Sciatic nerve (tissue), 2 donors: ENCODE results near the gene PDZD7. TPM values are rescaled to one million over a fixed set of nuclear protein-coding genes. Genes with fewer than 3 reads are reported as not detected.

ENCODE experiments used
- ATAC-seq: fragments of 200-7000 bp; cut with Tn5 transposase; one replicate; pipeline ENCODE4 v1.9.1; 2020; ENCODE audit warnings: mild to moderate bottlenecking, moderate library complexity
- DNase-seq: peaks from one replicate; pipeline ENCODE4 v3.0.0-alpha.2; 2020; ENCODE audit warnings: low spot score
- intact Hi-C: fragments of 100-400 bp; cut with DNase I; formaldehyde crosslinking; loops from one replicate; pipeline ENCODE4 v1.14.2; 2022
- total RNA-seq: library from RNA; stranded (reverse); fragmentation: NEBNext Ultra II Directional; extraction: Animal tissue kit (Norgen Biotek cat#: 25700); gene quantifications from one replicate; pipeline ENCODE4 v1.2.1, GENCODE V29; 2021
- donor health status: DM: no; HTN: no; CAD: no.
- donor health status: DM: no; HTN: no; CAD: no.

The PDZD7 gene
- total RNA-seq, 1 donor from 2014 or later: 3.8 TPM

DNA sequence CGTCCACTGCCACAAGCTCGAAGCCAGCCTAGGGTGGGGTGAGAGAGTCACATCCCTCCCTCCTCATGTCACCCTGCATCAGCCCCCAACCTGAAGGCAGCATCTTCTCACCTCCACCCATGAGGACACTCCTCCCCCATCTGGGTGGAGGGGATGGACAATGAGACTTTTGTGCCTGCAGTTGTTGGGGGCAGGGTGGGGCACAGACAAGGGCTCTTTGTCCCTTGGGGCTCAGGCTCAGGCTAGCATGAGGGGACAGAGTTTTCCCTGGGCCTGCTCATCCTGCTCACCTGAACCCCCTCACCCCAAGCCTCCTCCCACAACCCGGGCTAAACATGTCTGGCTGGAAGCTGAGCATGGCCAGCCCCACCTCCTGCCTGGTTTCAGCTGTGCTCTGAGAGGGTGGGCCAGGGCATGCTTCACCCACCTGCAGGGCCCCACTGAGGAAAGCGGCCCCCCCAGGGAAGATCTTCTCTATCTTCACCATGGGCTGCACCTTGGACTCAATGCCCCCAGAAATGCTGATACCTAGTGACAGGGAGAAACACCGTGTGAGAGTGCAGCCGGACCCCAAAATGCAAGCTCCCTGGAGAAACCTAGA is 22.0 kb downstream of the PDZD7 start:
- no peak for DNase-seq
- intact Hi-C loops: no loop called here
- no peak for ATAC-seq

DNA sequence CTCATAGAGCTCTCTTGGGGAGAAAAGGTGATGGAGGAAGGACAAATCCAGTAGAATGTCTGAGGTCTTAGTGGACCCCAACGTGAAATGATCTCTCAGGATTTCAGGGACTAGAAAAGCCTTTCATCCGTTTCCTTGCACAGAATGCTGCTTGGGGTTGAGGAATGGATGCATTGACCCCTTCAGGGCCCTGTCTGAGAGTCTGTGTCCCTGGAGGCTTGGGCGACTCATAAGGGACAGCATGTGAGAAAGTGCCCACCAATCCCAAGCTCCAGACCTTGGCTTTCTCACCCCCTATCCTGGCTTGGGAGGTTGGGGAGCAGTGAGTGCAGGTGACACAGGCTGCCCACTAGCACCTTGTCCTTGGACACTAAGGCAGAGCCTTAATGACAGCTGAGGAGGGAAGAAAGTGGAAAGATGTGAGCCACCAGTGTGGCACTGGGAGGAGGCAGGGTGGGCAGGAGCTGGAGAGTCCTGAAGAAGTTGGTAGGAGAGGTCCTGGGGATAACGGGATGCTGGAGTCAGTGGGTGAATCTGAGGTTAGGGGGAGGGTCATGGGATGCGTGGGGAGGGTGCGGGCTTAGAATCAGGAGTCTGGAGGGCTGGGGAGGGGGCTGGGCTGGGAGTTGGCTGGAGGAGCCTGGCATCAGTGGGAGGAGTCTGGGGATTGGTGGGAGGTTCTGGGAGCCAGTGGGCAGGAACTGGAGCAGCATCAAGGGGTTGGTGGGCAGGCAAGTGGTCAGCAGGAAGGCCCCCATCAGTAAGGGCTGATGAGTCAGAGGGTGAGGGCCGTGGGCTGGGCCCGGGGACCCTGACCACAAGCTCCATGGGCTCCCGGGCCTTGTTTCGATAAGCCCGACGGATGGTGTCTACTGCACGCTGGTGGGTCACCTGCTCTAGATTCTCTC is 22.8 kb downstream of the PDZD7 start:
- DNase-seq (no peak), ATAC-seq (no peak)
- intact Hi-C loops: no loop called here

DNA sequence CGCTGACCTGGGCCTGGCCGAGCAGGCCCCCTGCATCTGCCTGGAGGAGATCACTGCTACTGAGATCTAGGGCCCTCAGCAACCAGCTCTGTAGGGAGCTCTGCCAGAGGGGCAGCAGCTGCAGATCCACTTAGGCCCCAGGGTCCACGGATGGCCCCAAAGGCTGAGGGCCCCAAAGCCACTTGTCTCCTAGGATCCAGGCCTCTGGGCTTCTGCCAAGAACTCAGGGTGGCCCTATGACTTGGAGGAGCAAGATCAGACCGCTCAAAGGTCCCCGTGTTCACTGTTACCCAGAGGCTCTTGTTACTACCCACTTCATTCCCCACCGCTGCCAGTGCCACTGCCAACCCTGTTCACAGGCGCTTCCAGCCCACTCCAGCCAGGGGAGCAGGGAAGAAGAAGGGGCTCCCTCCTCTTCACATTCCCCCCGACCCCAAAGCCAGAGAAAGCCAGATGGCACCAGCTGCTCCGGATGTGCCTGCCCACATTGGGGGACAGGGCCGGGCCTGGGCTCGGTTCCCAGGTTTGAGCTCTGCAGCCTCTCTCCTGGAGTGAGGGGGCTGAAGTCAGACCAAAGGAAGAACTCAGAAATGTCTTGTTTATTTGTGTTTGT is 23.7 kb downstream of the PDZD7 start:
- peak; percentile 33 for ATAC-seq
- intact Hi-C loops: no loop called here

DNA sequence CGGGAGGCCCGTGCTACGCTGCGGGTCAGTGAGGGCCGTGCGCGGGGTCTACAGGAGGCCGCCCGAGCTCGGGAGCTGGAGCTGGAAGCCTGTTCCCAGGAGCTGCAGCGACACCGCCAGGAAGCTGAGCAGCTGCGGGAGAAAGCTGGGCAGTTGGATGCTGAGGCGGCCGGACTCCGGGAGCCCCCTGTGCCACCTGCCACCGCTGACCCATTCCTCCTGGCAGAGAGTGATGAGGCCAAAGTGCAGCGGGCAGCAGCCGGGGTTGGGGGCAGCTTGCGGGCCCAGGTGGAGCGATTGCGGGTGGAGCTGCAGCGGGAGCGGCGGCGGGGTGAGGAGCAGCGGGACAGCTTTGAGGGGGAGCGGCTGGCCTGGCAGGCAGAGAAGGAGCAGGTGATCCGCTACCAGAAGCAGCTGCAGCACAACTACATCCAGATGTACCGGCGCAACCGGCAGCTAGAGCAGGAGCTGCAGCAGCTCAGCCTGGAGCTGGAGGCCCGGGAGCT is 24.3 kb downstream of the PDZD7 start:
- intact Hi-C loops: no loop called here
- DNase-seq (no peak), ATAC-seq (peak; percentile 47)

More for the DNA sequence above, 23.7 kb downstream of the PDZD7 start:
- no peak for DNase-seq

DNA sequence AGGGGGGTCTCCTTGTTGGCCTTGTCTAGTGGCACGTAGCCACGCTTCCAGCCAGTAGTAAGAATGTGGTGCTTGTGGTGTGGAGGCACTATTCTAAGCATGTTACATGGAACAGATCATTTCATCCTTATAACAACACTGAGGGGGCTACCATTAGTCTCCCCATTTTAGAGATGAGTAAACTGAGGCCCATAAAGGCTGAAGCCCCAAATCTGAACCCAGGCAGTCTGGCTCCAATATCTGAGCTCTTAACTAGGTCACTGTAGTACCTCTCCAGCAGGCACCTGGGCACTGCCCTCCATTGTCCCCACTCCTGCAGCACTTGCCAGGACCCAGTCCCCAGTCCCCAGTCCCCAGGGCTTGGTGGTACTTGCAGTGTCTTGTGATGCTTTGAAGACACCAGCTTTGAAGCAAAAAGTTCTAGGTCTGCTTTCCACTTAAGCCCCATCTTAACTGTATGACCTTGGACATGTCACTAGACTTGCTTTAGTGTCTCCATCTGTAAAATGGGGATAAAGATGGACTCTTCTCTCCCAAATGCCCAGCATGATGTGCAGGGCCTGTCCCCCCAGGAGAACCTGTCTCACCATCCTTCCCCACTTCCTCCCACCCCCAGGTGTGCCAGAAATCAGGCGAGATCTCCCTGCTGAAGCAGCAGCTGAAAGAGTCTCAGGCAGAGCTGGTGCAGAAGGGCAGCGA is 24.9 kb downstream of the PDZD7 start:
- DNase-seq: no peak
- intact Hi-C loops: no loop called here
- ATAC-seq: no peak

DNA sequence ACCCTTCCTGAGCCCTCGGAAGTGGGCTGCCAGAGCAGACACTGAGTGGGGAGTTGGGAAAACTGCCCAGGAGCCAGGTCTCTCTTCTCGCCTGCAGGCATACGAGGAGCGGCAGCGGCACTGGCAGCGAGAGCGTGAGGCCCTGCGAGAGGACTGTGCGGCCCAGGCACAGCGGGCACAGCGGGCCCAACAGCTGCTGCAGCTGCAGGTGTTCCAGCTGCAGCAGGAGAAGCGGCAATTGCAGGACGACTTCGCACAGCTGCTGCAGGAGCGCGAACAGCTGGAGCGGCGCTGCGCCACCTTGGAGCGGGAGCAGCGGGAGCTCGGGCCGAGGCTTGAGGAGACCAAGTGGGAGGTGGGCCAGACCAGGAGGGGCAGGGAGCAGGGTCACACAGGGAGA is 25.6 kb downstream of the PDZD7 start:
- intact Hi-C loops: no loop called here
- DNase-seq: no peak
- ATAC-seq: no peak

DNA sequence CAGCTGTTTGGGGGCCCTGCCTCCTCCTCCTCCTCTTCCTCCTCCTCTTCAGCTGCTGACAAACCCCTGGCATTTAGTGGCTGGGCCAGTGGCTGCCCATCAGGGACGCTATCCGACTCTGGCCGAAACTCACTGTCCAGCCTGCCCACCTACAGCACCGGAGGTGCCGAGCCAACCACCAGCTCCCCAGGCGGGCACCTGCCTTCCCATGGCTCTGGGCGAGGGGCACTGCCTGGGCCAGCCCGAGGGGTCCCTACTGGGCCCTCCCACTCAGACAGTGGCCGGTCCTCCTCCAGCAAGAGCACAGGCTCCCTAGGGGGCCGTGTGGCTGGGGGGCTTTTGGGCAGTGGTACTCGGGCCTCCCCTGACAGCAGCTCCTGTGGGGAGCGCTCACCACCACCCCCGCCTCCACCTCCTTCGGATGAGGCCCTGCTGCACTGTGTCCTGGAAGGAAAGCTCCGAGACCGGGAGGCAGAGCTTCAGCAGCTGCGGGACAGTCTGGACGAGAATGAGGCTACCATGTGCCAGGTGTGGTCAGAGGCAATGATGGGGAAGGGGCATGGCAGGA is 27.2 kb downstream of the PDZD7 start:
- intact Hi-C loops: no loop called here
- ATAC-seq: no peak
- DNase-seq: no peak

DNA sequence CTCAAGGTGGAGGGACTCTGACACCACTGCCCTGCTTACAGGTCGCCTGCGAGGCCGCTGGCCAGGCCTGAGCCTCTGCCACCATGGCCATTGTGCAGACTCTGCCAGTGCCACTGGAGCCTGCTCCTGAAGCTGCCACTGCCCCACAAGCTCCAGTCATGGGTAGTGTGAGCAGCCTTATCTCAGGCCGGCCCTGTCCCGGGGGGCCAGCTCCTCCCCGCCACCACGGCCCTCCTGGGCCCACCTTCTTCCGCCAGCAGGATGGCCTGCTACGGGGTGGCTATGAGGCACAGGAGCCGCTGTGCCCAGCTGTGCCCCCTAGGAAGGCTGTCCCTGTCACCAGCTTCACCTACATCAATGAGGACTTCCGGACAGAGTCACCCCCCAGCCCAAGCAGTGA is 28.5 kb downstream of the PDZD7 start:
- intact Hi-C loops: no loop called here
- DNase-seq (no peak), ATAC-seq (no peak)

DNA sequence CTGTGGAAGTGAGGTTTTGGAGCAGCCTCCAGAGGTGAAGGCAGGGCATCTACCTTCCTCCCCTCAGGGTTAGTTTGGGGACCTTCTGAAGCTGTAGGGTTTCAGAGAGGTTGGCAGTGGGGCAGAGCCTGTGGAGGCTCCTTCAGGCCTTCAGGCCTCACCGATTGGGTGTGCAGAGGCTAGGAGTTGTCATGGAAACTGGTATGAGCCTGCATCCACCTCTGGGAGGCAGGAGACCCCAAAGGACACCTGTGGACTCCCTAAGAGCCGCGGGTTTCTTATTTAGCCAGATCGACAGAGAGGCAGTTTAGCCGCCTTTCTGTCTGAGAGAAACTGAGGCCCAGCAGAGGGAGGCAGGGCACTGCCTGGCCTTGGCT is 29.3 kb downstream of the PDZD7 start:
- DNase-seq (no peak), ATAC-seq (no peak)
- intact Hi-C loops: no loop called here

DNA sequence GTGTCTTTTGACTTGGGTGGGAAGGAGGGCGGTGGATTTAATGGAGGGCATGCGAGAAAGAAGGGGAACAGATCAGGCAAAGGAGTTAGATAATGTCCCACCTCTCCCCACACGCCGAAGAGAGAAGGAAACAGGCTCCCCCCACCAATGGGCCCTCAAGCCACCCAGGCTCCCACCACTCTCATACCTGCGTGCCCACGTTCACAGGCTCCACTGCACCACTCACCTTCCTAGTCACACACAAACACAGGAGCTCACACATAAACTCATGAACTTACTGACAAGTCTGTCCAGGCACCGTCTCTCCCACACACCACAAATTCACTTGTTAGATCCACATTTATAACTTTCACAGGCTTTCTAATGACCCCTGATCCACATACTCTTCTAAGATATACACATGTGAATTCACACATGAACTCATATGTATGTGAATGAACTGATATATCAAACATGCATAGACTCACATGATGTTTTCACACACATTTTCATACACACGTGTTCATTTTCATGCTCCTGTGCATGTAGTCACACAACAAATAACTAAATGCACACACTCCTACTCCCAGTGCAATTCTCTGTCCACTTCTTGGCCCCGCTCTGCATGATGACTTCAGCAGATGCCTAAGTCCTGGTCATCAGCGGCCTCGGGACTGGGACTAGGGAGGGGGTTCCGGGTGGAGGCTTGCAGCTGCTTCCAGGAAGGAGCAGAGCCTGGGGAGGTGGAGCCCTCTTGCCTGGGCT is 29.8 kb downstream of the PDZD7 start:
- ATAC-seq (peak; percentile 67), DNase-seq (peak; percentile 94)
- intact Hi-C loops: no loop called here

DNA sequence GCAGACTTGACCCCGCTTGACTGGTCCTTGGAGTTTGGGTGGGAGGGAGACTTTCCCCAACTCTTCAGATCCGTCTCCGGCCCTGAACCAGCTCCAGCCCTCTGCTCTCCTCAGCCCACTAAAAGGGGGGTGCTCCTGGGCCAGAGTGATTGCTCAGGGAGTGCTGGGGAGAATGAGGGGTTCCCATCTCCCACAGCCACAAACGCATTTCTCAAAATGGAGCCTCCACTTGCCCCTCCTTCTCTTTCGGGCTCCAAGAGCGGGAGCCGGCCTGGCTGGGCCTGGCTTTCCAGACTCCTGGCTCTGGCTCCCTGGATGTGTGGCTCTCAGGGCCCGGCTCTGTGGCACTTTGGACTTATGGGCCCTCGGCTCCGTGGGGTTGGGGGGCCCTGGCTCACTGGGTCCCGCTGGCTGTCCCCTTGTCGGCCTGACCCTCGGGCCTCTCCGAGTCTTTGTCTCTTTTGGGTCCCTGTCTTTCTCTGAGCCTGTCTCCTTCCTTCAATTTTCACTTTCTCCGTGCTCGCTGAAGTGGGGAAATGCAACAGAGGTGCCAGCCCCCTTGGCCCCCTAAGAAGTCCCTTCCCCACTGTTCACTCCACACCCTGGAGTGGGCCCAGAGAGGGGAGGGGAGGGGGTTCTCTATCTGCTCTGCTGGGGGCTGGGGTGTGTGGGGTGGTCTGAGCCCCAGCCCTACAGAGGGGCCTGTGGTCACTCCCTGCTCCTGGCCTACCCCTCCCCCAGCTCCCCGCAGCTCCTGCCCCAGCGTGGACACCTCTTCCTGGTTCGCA is 30.6 kb downstream of the PDZD7 start:
- ATAC-seq (no peak), DNase-seq (no peak)
- intact Hi-C loops: no loop called here

DNA sequence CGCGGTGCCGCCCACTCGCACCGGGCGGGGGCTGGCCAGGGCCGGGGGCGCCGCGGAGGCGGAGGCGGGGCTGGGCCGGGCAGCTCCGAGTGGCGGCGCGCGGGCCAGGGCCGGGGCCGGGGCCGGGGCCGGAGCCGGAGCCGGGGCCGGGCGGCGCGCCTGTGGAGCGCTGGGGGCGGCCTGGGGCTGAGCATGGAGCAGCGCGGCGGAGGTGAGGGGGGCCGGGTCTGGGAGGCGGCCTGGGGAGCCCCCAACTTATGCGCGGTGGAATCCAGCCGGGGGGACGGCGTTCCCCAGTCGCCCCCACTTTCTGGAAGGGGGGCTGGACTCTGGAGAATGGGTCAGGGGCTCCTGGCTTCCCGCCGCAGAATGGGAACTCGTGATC is 31.2 kb downstream of the PDZD7 start, which contains the start of gene LZTS2:
LZTS2 (plus strand) TSS at position 67 of the 385 bp plus-strand sequence. CDS start 2,731 bp downstream, outside the sequence.
- intact Hi-C loops: no loop called here
- DNase-seq: peak; percentile 73
- no peak for ATAC-seq

DNA sequence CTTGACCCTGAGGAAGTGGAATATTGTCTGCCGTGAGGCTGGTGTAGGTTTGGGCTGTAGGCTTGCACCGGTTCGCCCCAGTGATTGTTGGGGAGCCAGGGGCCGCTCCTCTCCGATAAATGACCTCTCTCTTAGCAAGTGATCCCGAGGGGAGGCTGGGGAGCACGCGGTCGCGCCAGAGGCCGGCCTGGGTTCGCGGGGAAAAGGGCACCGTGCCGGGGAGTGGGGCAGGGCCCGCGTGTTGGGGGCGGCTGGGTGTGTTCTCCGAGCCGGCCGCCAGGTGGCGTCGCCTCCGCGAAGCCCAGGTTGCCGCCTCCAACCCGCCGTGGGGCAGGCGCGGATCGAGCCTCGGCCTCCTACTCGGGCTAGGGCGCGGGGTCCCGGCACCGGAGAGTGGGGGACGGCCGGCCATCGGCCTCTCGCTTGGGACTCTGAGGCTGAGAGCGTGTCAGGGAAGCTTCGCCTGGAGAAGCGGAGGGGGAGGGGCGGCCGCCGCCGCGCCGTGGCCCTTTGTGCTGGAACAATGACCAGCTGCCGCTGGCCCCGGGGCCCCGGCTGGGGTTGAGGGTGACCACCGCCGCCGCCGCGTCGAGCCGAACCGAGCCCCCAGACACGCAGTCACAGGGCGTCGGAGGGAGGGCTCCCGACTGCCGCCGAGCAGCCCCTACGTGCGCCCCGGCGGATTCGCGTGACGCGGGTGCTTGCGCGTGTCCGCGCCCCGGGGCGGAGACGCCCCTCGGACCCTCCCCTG is 31.8 kb downstream of the PDZD7 start:
- peak; percentile 91 for DNase-seq

DNA sequence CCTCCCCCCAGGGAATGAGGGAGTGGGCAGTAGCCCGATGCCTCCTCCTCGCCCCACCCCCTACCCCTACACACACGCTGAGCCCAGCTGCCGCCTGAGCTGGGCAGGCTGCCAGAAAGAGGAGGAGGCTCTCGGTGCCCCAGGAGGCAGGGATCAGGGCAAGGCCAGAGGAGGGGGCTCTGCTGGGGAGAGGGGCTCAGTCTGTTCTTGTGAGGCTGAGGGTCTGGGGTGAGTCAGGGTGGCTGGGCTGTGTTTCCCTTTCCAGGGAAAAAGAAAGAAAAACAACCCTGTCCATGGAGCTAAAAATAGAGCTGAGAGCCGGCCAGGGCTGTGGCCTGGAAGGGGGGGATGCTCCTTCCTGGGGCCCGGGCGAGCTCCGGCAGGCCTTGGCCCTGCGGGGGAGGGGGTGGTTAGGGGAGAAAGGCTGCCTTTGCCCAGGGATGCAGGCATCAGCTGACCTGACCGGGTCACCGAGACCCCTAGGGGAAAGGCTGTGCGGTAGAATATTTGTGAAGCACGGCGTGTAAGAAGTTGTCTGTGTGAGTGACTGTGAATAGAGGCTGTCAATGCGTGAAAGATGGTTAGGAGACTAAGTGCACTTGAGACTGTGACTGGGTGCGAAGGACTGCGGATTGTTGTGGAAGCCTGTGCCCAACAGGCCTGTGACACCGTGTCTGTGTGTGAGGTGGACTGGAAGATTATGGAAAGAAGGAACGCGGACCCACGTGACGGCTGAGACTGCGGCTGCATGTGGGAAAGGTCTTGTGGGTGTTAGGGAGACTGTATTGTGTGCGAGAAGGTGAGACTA is 32.5 kb downstream of the PDZD7 start:
- intact Hi-C loops: no loop called here
- ATAC-seq: peak; percentile 74
- peak; percentile 92 for DNase-seq

More for the DNA sequence above, 31.8 kb downstream of the PDZD7 start:
- intact Hi-C loops: no loop called here
- peak; percentile 68 for ATAC-seq

DNA sequence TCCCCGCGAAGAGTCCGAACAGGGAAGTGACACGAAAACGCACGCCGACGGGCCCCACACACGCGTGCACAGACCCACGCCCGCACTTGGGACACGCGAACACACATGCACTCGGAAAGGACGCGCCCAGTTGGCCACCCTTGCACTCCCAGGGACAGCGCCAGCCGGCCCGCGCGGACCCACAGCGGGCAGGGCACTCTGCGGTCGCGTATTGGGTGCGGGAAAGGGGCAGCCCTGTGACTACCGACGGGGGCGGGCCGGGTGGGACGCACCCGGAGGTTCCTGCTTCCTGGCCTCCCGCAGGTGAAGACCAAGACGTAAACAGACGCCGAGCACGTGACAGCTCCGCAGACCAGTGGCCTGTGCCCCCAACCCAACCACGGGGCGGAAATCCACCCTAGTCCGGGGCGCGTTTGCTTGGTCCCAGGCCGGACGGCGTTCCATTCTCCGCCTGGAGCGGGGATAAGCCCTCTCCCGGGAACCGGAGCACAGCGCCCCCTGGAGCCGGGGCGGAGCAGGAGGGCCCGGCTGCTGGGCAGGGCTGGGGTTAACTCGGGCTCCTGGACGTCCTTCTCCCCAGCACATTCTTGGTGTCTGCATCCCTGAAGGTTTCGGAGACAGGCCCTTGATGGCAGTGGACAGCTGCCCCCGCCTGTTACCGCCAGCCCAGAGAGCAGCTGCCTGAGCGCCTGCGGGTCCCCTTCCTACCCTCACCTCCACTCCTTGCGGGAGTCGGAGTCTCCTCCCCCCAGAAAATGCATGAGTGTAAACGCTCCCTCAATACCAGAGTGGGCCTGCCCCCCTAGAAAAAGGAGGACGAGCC is 33.4 kb downstream of the PDZD7 start:
- intact Hi-C loops: no loop called here
- ATAC-seq (peak; percentile 58), DNase-seq (peak; percentile 91)
